ENCODE results near the gene OR2G2. TPM values are rescaled to one million over a fixed set of nuclear protein-coding genes. Genes with fewer than 3 reads are reported as not detected.

The OR2G2 gene
- total and polyA plus RNA-seq, 2 donors (not counting 3 experiments of a cell fraction or from before 2014, with no cell fraction given), result not detected

GRCh38 chr1:247562198-247562597 is 26.0 kb upstream of the OR2G2 start:
- H3K79me2 ChIP-seq (ENCODE audit: control insufficient read depth, insufficient read depth, low read length), result no peaks in the 10 kb centered on the region
- H3K4me1 ChIP-seq (ENCODE audit: control insufficient read depth, extremely low read depth, insufficient read depth, low read length), result no peaks in the 10 kb centered on the region
- FAIRE-seq (no peak), DNase-seq (ENCODE audit: low read depth, low spot score) (no peak)
- H3K9ac ChIP-seq (replicated peaks; ENCODE audit: extremely low read depth, insufficient read depth, low read length), result no peak overlapping the region
- no peak overlapping the region for H3K4me2 ChIP-seq (ENCODE audit: insufficient read depth, low read length)
- H3K9me3 ChIP-seq (replicated peaks; ENCODE audit: control insufficient read depth, insufficient read depth, low read length), result peaks cover 1% of the 10 kb centered on the region
- no peaks in the 10 kb centered on the region for H3K27me3 ChIP-seq (ENCODE audit: control insufficient read depth in 2 of 2, insufficient read depth in 2 of 2, low read length in 2 of 2)
- no peaks in the 10 kb centered on the region for H3K36me3 ChIP-seq (ENCODE audit: control insufficient read depth in 2 of 2, extremely low read depth in 1 of 2, insufficient read depth in 2 of 2, low read length in 2 of 2)
- BruUV-seq (replicated peaks), result no TSS peak
- no peak overlapping the region for H3K27ac ChIP-seq (ENCODE audit: insufficient read depth, low read depth, low read length)
- POLR2A ChIA-PET, result no interaction called here
- no peak for TF ChIP-seq FOS (IDR thresholded peaks at IDR 0.05; ENCODE audit: borderline replicate concordance, insufficient read depth, low read length)
- TF ChIP-seq CTCF (IDR thresholded peaks at IDR 0.05; ENCODE audit: extremely low read depth in 1 of 2, insufficient read depth in 1 of 2, low read depth in 1 of 2, low read length in 2 of 2), result no peak
- no peak for TF ChIP-seq MAX (IDR thresholded peaks at IDR 0.05; ENCODE audit: insufficient read depth, insufficient read length)
- no peak for TF ChIP-seq JUN (IDR thresholded peaks at IDR 0.05; ENCODE audit: borderline replicate concordance, insufficient read depth, insufficient read length, low read depth)
- no peak for TF ChIP-seq MYC (IDR thresholded peaks at IDR 0.05; ENCODE audit: low read depth, low read length)
- TF ChIP-seq POLR2AphosphoS5 (IDR thresholded peaks at IDR 0.05; ENCODE audit: insufficient read depth, low read depth, low read length), result no peak
- no peak for TF ChIP-seq POLR2A (IDR thresholded peaks at IDR 0.05; ENCODE audit: low read depth, low read length)
- dilution Hi-C loops (cut with MboI; ENCODE audit: extremely low pct_ligation_motif_present, low sequenced_read_pairs) (no loop called here), intact Hi-C loops (cut with micrococcal nuclease) (no loop called here)
- no peaks in the 10 kb centered on the region for H4K20me1 ChIP-seq (replicated peaks; ENCODE audit: control insufficient read depth, extremely low read depth, insufficient read depth, low read length)
- H3K4me3 ChIP-seq (replicated peaks in 1 of 3; ENCODE audit: insufficient read depth in 1 of 3, low read depth in 1 of 3, low read length in 3 of 3), result no peak overlapping the region
- CTCF ChIA-PET, result no interaction called here
- H2AFZ ChIP-seq (ENCODE audit: low read depth, low read length), result no peak overlapping the region
- H3K9me1 ChIP-seq (replicated peaks; ENCODE audit: control insufficient read depth, extremely low read depth, insufficient read depth, low read length), result no peaks in the 10 kb centered on the region
